22Rv1 (cell line): Measurements from ENCODE around the gene ARPC5.

Source experiments
- H3K27ac ChIP-seq: fragments of 450-650 bp; 2 replicates; pipeline ENCODE4 v1.5.1; 2017
- CTCF ChIP-seq: fragments of 450-650 bp; IDR thresholded peaks from 2 replicates; pipeline ENCODE4 v1.5.1; 2017; ENCODE audit warnings: mild to moderate bottlenecking
- ZFX ChIP-seq: fragments of 450-650 bp; IDR thresholded peaks from 2 replicates; pipeline ENCODE4 v1.6.1; 2017; ENCODE audit warnings: antibody characterized with exemption, borderline replicate concordance

ARPC5 gene

GRCh38 chr1:183585038-183585437 lies 50.5 kb downstream of the ARPC5 start:
- TF ChIP-seq CTCF (no peak), ZFX (no peak)
- no peak overlapping the region for H3K27ac ChIP-seq

- TF ChIP-seq CTCF (no peak), ZFX (no peak)
- no peak overlapping the region for H3K27ac ChIP-seq
Measured at GRCh38 chr1:183584147-183584546, 51.4 kb downstream of the ARPC5 start.

- TF ChIP-seq ZFX = no peak
- TF ChIP-seq CTCF = no peak
- no peak overlapping the region for H3K27ac ChIP-seq
Measured at GRCh38 chr1:183583466-183583865, 52.1 kb downstream of the ARPC5 start.

GRCh38 chr1:183582021-183582713 lies 53.4 kb downstream of the ARPC5 start:
- no peak overlapping the region for H3K27ac ChIP-seq
- TF ChIP-seq CTCF (no peak), ZFX (no peak)

- TF ChIP-seq ZFX (no peak), CTCF (peak; percentile 43)
- H3K27ac ChIP-seq = no peak overlapping the region
Measured at GRCh38 chr1:183580281-183580682, 55.3 kb downstream of the ARPC5 start.

- H3K27ac ChIP-seq = no peak overlapping the region
- TF ChIP-seq ZFX (no peak), CTCF (no peak)
Measured at GRCh38 chr1:183578856-183579255, 56.7 kb downstream of the ARPC5 start.

GRCh38 chr1:183577897-183578465 lies 57.6 kb downstream of the ARPC5 start:
- TF ChIP-seq CTCF = no peak
- TF ChIP-seq ZFX = no peak
- no peak overlapping the region for H3K27ac ChIP-seq
